Spleen (tissue), 11 donors: ENCODE data around the gene CHST4. TPM values are rescaled to one million over a fixed set of nuclear protein-coding genes. Genes with fewer than 3 reads are reported as not detected.

Experiments
- DNase-seq: peaks from one replicate; pipeline ENCODE4 v3.0.0-alpha.2; 2020
- H3K27ac ChIP-seq, 8 donors: fragments of 200-600 bp; sonication (generic) in 7 of 8; 1 replicate in 4 of 8; 2 replicates in 4 of 8; pipeline versions ENCODE4 v1.5.0 to v1.8.0; 2016 to 2021; ENCODE audit warnings: inconsistent platforms in 4 of 8, mild to moderate bottlenecking in 4 of 8, moderate library complexity in 1 of 8
- H3K27me3 ChIP-seq, 7 donors: fragments of 200-600 bp; sonication (generic) in 6 of 7; replicated peaks in 1 of 7; 1 replicate in 4 of 7; 2 replicates in 3 of 7; pipeline versions ENCODE4 v1.5.0 to v1.8.0; 2016 to 2021; ENCODE audit warnings: inconsistent platforms in 3 of 7, mild to moderate bottlenecking in 1 of 7
- H3K36me3 ChIP-seq, 6 donors: fragments of 200-600 bp; sonication (generic) in 5 of 6; 1 replicate in 4 of 6; 2 replicates in 2 of 6; pipeline versions ENCODE4 v1.5.0 to v1.8.0; 2016 to 2021; ENCODE audit warnings: inconsistent platforms in 2 of 6
- H3K4me1 ChIP-seq, 6 donors: fragments of 200-600 bp; sonication (generic) in 5 of 6; 1 replicate in 3 of 6; 2 replicates in 3 of 6; pipeline versions ENCODE4 v1.5.0 to v1.8.0; 2016 to 2021; ENCODE audit warnings: inconsistent platforms in 3 of 6
- H3K4me3 ChIP-seq, 8 donors: fragments of 200-600 bp; sonication (generic) in 7 of 8; 1 replicate in 4 of 8; 2 replicates in 4 of 8; pipeline versions ENCODE4 v1.5.0 to v1.8.0; 2016 to 2021; ENCODE audit warnings: inconsistent platforms in 4 of 8, mild to moderate bottlenecking in 4 of 8, moderate library complexity in 2 of 8
- H3K9me3 ChIP-seq, 8 donors: fragments of 200-600 bp; sonication (generic) in 7 of 8; 1 replicate in 4 of 8; 2 replicates in 4 of 8; pipeline versions ENCODE4 v1.5.0 to v1.8.0; 2016 to 2021; ENCODE audit warnings: inconsistent platforms in 4 of 8
- POLR2A ChIP-seq, 3 donors: fragments of 450-650 bp; IDR thresholded peaks; one replicate each; pipeline ENCODE4 v1.5.1; 2017; ENCODE audit warnings: antibody characterized with exemption in 3 of 3, mild to moderate bottlenecking in 1 of 3
- POLR2AphosphoS5 ChIP-seq, 3 donors: sonication (generic); formaldehyde crosslinking; IDR thresholded peaks; one replicate each; pipeline ENCODE4 v1.5.1; 2017; ENCODE audit warnings: antibody characterized with exemption in 3 of 3
- WGBS, 5 donors: extraction: QIAGEN DNeasy Blood & Tissue Kit in 3 of 5; methylation state at CpG; one replicate each; pipeline versions ENCODE4 v1.1.5 to v1.1.7; 2013 to 2018; 5-methylcytosine and 5-hydroxymethylcytosine counted together
- intact Hi-C: fragments of 100-400 bp; cut with DNase I; formaldehyde crosslinking; loops from one replicate; pipeline ENCODE4 v1.15.0; 2023; ENCODE audit warnings: low total_unique reads
- polyA plus RNA-seq, 3 donors: library from polyadenylated mRNA; stranded (reverse); fragments of 200-250 nt; gene quantifications; one replicate each; pipeline ENCODE4 v1.2.1, GENCODE V29; 2013
- total RNA-seq, 7 donors: library from RNA; depleted of rRNA in 3 of 7; stranded (reverse); fragments of >200 nt in 3 of 7; fragmentation: NEBNext Ultra II Directional in 4 of 7; extraction: Animal tissue kit (Norgen Biotek cat#: 25700) in 4 of 7; gene quantifications; one replicate each; pipeline versions ENCODE4 v1.1.0 to v1.2.1, GENCODE V29; 2016 to 2021
- TF ChIP-seq, protein P1 (sequence below), 11 experiments: fragments of 200-600 bp in 7 of 11; fragments of 450-650 bp in 4 of 11; sonication (generic) in 4 of 11; IDR thresholded peaks in 8 of 11; conservative IDR thresholded peaks in 3 of 11; 1 replicate in 7 of 11; 2 replicates in 4 of 11; pipeline versions ENCODE4 v1.4.0 to v1.8.0; 2016 to 2021; ENCODE audit warnings: antibody characterized with exemption in 11 of 11, inconsistent platforms in 4 of 11, mild to moderate bottlenecking in 1 of 11
- donor health status: healthy with polysubstance abuse.
- donor health status: DM: no; HTN: no; CAD: no; lungs with moderate emphysema.
- donor health status: DM: no; HTN: no; CAD: no.
- donor health status: Bipolar disorder and iron deficiency.
- donor health status: healthy.
- donor health status: DM: no; HTN: no; CAD: no.
- donor health status: DM: yes; HTN: yes; CAD: no.

Gene CHST4
- total and polyA plus RNA-seq, 10 donors = 0.04 to 0.14 (median 0.10) TPM; not detected in 7

DNA sequence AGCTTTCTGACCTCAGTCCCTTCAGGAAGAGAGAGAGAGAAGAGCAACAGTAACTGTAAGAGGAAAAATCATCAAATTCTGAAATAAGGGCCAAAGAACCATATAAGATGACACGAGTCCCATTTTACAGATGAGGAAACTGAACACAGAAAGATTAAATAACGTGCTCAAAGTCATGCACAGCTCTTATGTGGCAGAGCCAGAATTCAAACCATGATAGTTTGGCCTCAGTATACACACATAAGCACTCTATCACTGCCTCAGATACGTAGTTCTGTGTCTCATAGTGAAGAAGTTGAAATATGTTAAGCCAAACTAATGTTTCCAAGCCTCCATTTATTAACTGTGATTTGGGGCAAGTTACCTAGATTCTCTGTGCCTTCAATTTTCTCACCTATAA lies 35.2 kb upstream of the CHST4 start:
- no peak overlapping the region for H3K4me3 ChIP-seq
- TF ChIP-seq POLR2AphosphoS5 (IDR thresholded peaks at IDR 0.05) = no peak
- no peak for TF ChIP-seq POLR2A (IDR thresholded peaks at IDR 0.05)
- TF ChIP-seq, protein P1, sequence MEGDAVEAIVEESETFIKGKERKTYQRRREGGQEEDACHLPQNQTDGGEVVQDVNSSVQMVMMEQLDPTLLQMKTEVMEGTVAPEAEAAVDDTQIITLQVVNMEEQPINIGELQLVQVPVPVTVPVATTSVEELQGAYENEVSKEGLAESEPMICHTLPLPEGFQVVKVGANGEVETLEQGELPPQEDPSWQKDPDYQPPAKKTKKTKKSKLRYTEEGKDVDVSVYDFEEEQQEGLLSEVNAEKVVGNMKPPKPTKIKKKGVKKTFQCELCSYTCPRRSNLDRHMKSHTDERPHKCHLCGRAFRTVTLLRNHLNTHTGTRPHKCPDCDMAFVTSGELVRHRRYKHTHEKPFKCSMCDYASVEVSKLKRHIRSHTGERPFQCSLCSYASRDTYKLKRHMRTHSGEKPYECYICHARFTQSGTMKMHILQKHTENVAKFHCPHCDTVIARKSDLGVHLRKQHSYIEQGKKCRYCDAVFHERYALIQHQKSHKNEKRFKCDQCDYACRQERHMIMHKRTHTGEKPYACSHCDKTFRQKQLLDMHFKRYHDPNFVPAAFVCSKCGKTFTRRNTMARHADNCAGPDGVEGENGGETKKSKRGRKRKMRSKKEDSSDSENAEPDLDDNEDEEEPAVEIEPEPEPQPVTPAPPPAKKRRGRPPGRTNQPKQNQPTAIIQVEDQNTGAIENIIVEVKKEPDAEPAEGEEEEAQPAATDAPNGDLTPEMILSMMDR (IDR thresholded peaks at IDR 0.05 in 8 of 11, conservative IDR thresholded peaks at IDR 0.05 in 3 of 11) = no peak
- no peak for DNase-seq
- no peaks in the 10 kb centered on the region for H3K27me3 ChIP-seq
- no peaks in the 10 kb centered on the region for H3K36me3 ChIP-seq
- no peaks in the 10 kb centered on the region for H3K9me3 ChIP-seq
- intact Hi-C loops = no loop called here
- WGBS, 5 donors = 63 to 78% (median 70%) methylated on average over 3 of the region's 3 CpGs
- no peaks in the 10 kb centered on the region for H3K4me1 ChIP-seq
- H3K27ac ChIP-seq = no peak overlapping the region

- Histone ChIP-seq H3K27me3 (no peaks in the 10 kb centered on the region), H3K36me3 (no peaks in the 10 kb centered on the region), H3K9me3 (no peaks in the 10 kb centered on the region), H3K27ac (no peak overlapping the region), H3K4me1 (no peaks in the 10 kb centered on the region), H3K4me3 (no peak overlapping the region)
- no peak for DNase-seq
- intact Hi-C loops = no loop called here
- TF ChIP-seq, protein P1 (IDR thresholded peaks at IDR 0.05 in 8 of 11, conservative IDR thresholded peaks at IDR 0.05 in 3 of 11) = no peak
- no peak for TF ChIP-seq POLR2AphosphoS5 (IDR thresholded peaks at IDR 0.05)
- no peak for TF ChIP-seq POLR2A (IDR thresholded peaks at IDR 0.05)
- WGBS, 5 donors = 61 to 78% (median 67%) methylated on average over 2 of the region's 2 CpGs
Measured at GRCh38 chr16:71492786-71493185, 33.4 kb upstream of the CHST4 start.

DNA sequence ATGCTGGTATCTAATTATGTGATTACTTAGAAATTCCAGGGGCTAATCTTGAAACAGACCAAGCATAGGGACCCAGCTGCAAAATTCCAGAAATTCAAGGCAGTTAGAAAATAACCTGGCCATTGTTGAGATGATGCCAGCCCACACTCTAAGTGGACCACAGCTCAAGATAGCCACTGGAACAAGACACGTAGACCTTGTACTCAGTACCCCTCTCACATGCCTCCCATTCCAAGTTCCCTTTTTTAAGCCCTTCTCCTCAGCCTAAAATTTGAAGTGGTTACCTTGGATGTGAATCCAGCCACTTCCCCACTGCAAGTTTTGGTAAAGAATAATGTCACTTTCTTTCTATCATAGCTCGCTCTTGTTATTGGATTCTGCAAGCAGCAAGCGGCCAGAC lies 33.0 kb upstream of the CHST4 start:
- intact Hi-C loops = no loop called here
- no peaks in the 10 kb centered on the region for H3K9me3 ChIP-seq
- TF ChIP-seq POLR2AphosphoS5 (IDR thresholded peaks at IDR 0.05) (no peak), POLR2A (IDR thresholded peaks at IDR 0.05) (no peak)
- TF ChIP-seq, protein P1 (IDR thresholded peaks at IDR 0.05 in 8 of 11, conservative IDR thresholded peaks at IDR 0.05 in 3 of 11) = no peak
- H3K27ac ChIP-seq = no peak overlapping the region
- 73 to 92% (median 75%) methylated on average over 3 of the region's 3 CpGs for WGBS, 5 donors
- no peaks in the 10 kb centered on the region for H3K36me3 ChIP-seq
- no peaks in the 10 kb centered on the region for H3K27me3 ChIP-seq
- no peak for DNase-seq
- no peak overlapping the region for H3K4me3 ChIP-seq
- no peaks in the 10 kb centered on the region for H3K4me1 ChIP-seq

- WGBS, 5 donors = 78 to 87% (median 83%) methylated on average over 3 of the region's 3 CpGs
- Histone ChIP-seq H3K36me3 (no peaks in the 10 kb centered on the region), H3K27me3 (peaks cover 0 to 4% (median 0%) of the 10 kb centered on the region in 7 donors), H3K9me3 (no peaks in the 10 kb centered on the region), H3K4me3 (no peak overlapping the region), H3K4me1 (no peaks in the 10 kb centered on the region), H3K27ac (no peak overlapping the region)
- no peak for TF ChIP-seq POLR2AphosphoS5 (IDR thresholded peaks at IDR 0.05)
- no peak for DNase-seq
- intact Hi-C loops = no loop called here
Measured at GRCh38 chr16:71498031-71498430, 28.2 kb upstream of the CHST4 start.
